Lung (tissue), 12 donors: ENCODE results near the gene ATG2A. TPM values are rescaled to one million over a fixed set of nuclear protein-coding genes. Genes with fewer than 3 reads are reported as not detected.

Experiments used
- ATAC-seq: fragments of 200-7000 bp; cut with Tn5 transposase; one replicate; pipeline ENCODE4 v1.9.1; 2020; ENCODE audit warnings: moderate number of reproducible peaks; ENCODE audit not compliant: insufficient read depth, low FRiP score
- DNase-seq, 3 donors: peaks; one replicate each; pipeline ENCODE4 v3.0.0-alpha.2; 2013 to 2017
- H3K27ac ChIP-seq, 2 donors: one replicate each; pipeline ENCODE4 v1.5.1; 2013; ENCODE audit warnings: mild to moderate bottlenecking in 2 of 2, moderate library complexity in 2 of 2, control low read depth in 1 of 2, inconsistent platforms in 1 of 2, low read depth in 1 of 2, low read length in 1 of 2
- H3K27me3 ChIP-seq, 3 donors: one replicate each; pipeline ENCODE4 v1.5.1; 2013; ENCODE audit warnings: low read length in 2 of 3; ENCODE audit not compliant: control insufficient read depth in 3 of 3, insufficient read depth in 3 of 3
- H3K36me3 ChIP-seq, 4 donors: one replicate each; pipeline ENCODE4 v1.5.1; 2013; ENCODE audit warnings: low read length in 4 of 4, mild to moderate bottlenecking in 1 of 4, moderate library complexity in 1 of 4; ENCODE audit not compliant: control insufficient read depth in 4 of 4, insufficient read depth in 4 of 4
- H3K4me1 ChIP-seq, 5 donors: one replicate each; pipeline ENCODE4 v1.5.1; 2013; ENCODE audit warnings: low read length in 5 of 5, mild to moderate bottlenecking in 2 of 5, moderate library complexity in 1 of 5; ENCODE audit not compliant: control insufficient read depth in 5 of 5, insufficient read depth in 5 of 5
- H3K4me3 ChIP-seq: one replicate; pipeline ENCODE4 v1.5.1; 2013; ENCODE audit warnings: mild to moderate bottlenecking, control low read depth, moderate library complexity
- H3K9ac ChIP-seq, 2 donors: one replicate each; pipeline ENCODE4 v1.5.1; 2013; ENCODE audit warnings: low read length in 2 of 2, control low read depth in 1 of 2; ENCODE audit not compliant: insufficient read depth in 1 of 2
- H3K9me3 ChIP-seq, 4 donors: one replicate each; pipeline ENCODE4 v1.5.1; 2013; ENCODE audit warnings: low read length in 3 of 4, mild to moderate bottlenecking in 1 of 4, moderate library complexity in 1 of 4; ENCODE audit not compliant: control insufficient read depth in 4 of 4, insufficient read depth in 3 of 4
- CTCF ChIP-seq: IDR thresholded peaks from 2 replicates; pipeline ENCODE4 v1.5.1; 2012; ENCODE audit warnings: mild to moderate bottlenecking; ENCODE audit errors: control extremely low read depth, extremely low read depth
- WGBS, 2 donors: extraction: QIAGEN DNeasy Blood & Tissue Kit; methylation state at CpG; one replicate each; pipeline ENCODE4 v1.1.7; 2013; 5-methylcytosine and 5-hydroxymethylcytosine counted together
- polyA plus RNA-seq, 2 donors: library from polyadenylated mRNA; stranded (reverse); fragments of 200-250 nt; gene quantifications; one replicate each; pipeline ENCODE4 v1.2.1, GENCODE V29; 2013
- total RNA-seq, 2 donors: library from RNA; depleted of rRNA in 1 of 2; stranded (reverse); fragments of >200 nt in 1 of 2; gene quantifications; one replicate each; pipeline ENCODE4 v1.2.1, GENCODE V29; 2014 to 2021
- donor health status: control.
- donor health status: control.
- donor health status: Bipolar disorder and iron deficiency.
- donor health status: healthy.
- donor health status: DM: yes; HTN: yes; CAD: no.

The ATG2A gene
- total and polyA plus RNA-seq, 4 donors: 17.4 to 32.5 (median 21.0) TPM

- no peak overlapping the region for H3K9ac ChIP-seq
- peaks cover 8 to 47% (median 11%) of the 10 kb centered on the region in 4 donors for H3K36me3 ChIP-seq
- TF ChIP-seq CTCF: no peak
- peaks cover 0 to 4% (median 0%) of the 10 kb centered on the region in 5 donors for H3K4me1 ChIP-seq
- H3K27ac ChIP-seq: no peak overlapping the region
- H3K27me3 ChIP-seq: no peaks in the 10 kb centered on the region
- ATAC-seq: no peak
- WGBS, 2 donors: 87 to 88% methylated on average over 10 of the region's 10 CpGs
- no peak overlapping the region for H3K4me3 ChIP-seq
- DNase-seq: no peak
- no peaks in the 10 kb centered on the region for H3K9me3 ChIP-seq
Measured at GRCh38 chr11:64933935-64934681, 17.1 kb upstream of the ATG2A start.

GRCh38 chr11:64933213-64933934 lies 16.4 kb upstream of the ATG2A start:
- no peak overlapping the region for H3K9ac ChIP-seq
- H3K27ac ChIP-seq: no peak overlapping the region
- no peaks in the 10 kb centered on the region for H3K9me3 ChIP-seq
- ATAC-seq (no peak), DNase-seq (no peak)
- no peaks in the 10 kb centered on the region for H3K27me3 ChIP-seq
- H3K4me3 ChIP-seq: no peak overlapping the region
- peaks cover 8 to 48% (median 14%) of the 10 kb centered on the region in 4 donors for H3K36me3 ChIP-seq
- TF ChIP-seq CTCF: no peak
- 94 to 95% methylated on average over 12 of the region's 12 CpGs for WGBS, 2 donors
- peaks cover 0 to 4% (median 0%) of the 10 kb centered on the region in 5 donors for H3K4me1 ChIP-seq

- WGBS, 2 donors: 92 to 94% methylated on average over 5 of the region's 5 CpGs
- ATAC-seq (no peak), DNase-seq (no peak)
- peaks cover 8 to 55% (median 16%) of the 10 kb centered on the region in 4 donors for H3K36me3 ChIP-seq
- H3K9me3 ChIP-seq: no peaks in the 10 kb centered on the region
- H3K27me3 ChIP-seq: no peaks in the 10 kb centered on the region
- peaks cover 0 to 4% (median 0%) of the 10 kb centered on the region in 5 donors for H3K4me1 ChIP-seq
- H3K27ac ChIP-seq: no peak overlapping the region
- H3K9ac ChIP-seq: no peak overlapping the region
- H3K4me3 ChIP-seq: no peak overlapping the region
- TF ChIP-seq CTCF: no peak
Measured at GRCh38 chr11:64932324-64932723, 15.3 kb upstream of the ATG2A start.
